ENCODE data around the gene LCE3D.

DNA sequence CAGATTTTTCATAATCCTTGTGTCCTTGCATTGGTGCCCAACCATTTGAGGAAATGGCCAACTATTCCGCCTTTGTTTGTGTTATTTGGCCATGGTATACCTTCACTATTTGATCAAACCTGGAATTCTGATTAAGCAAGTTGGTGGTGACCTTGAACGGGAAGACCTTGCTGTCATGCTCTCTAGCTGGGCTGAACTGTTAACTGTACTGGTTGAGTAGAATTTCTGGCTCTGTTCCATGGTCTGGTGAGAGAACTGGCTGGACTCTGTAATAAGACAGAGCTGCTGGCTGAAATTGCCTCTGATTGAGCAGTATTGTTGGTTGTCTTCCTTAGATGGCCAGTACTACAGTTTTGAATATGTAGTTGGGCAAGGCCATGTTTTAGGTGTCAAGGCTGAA lies 16.7 kb upstream of the LCE3D start:
- TF ChIP-seq, protein P1, sequence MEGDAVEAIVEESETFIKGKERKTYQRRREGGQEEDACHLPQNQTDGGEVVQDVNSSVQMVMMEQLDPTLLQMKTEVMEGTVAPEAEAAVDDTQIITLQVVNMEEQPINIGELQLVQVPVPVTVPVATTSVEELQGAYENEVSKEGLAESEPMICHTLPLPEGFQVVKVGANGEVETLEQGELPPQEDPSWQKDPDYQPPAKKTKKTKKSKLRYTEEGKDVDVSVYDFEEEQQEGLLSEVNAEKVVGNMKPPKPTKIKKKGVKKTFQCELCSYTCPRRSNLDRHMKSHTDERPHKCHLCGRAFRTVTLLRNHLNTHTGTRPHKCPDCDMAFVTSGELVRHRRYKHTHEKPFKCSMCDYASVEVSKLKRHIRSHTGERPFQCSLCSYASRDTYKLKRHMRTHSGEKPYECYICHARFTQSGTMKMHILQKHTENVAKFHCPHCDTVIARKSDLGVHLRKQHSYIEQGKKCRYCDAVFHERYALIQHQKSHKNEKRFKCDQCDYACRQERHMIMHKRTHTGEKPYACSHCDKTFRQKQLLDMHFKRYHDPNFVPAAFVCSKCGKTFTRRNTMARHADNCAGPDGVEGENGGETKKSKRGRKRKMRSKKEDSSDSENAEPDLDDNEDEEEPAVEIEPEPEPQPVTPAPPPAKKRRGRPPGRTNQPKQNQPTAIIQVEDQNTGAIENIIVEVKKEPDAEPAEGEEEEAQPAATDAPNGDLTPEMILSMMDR (IDR thresholded peaks at IDR 0.05; ENCODE audit: low read length) = no peak
- TF ChIP-seq EZH2 (optimal IDR thresholded peaks at IDR 0.05; ENCODE audit: low read depth, low read length) (no peak), EZH2phosphoT487 (IDR thresholded peaks at IDR 0.05; ENCODE audit: low read length) (no peak)

All from MM.1S (cell line).